Smooth muscle cell (in vitro differentiated cells): Measurements from ENCODE around the gene NRN1. TPM values are rescaled to one million over a fixed set of nuclear protein-coding genes. Genes with fewer than 3 reads are reported as not detected.
A peak's percentile ranks its signal among the peaks of the same experiment; 100 is the strongest.

Source experiments
- DNase-seq: peaks from one replicate; lab custom pipeline; 2025; ENCODE audit not compliant: unreplicated experiment; lab: John Stamatoyannopoulos, UW
- H2AFZ ChIP-seq: fragments of 200-600 bp; sonication (generic); 2 replicates; pipeline ENCODE4 v1.6.0; 2016; ENCODE audit warnings: antibody characterized with exemption, low read depth, mild to moderate bottlenecking
- H3F3A ChIP-seq: fragments of 200-600 bp; sonication (generic); 2 replicates; pipeline ENCODE4 v1.6.0; 2017; ENCODE audit warnings: antibody characterized with exemption, low read depth
- H3K27ac ChIP-seq: fragments of 200-600 bp; sonication (generic); 2 replicates; pipeline ENCODE4 v1.5.1; 2016; ENCODE audit warnings: low read depth, mild to moderate bottlenecking
- H3K27me3 ChIP-seq: fragments of 200-600 bp; sonication (generic); 2 replicates; pipeline ENCODE4 v1.6.1; 2016; ENCODE audit warnings: low read depth, mild to moderate bottlenecking
- H3K36me3 ChIP-seq: fragments of 200-600 bp; sonication (generic); 2 replicates; pipeline ENCODE4 v1.5.1; 2016; ENCODE audit warnings: low read depth
- H3K4me1 ChIP-seq: fragments of 200-600 bp; sonication (generic); 2 replicates; pipeline ENCODE4 v1.5.1; 2016; ENCODE audit warnings: low read depth
- H3K4me2 ChIP-seq: fragments of 200-600 bp; sonication (generic); 2 replicates; pipeline ENCODE4 v1.6.0; 2016; ENCODE audit warnings: mild to moderate bottlenecking
- H3K4me3 ChIP-seq: fragments of 200-600 bp; sonication (generic); 2 replicates; pipeline ENCODE4 v1.5.1; 2016; ENCODE audit warnings: mild to moderate bottlenecking
- H3K79me2 ChIP-seq: fragments of 200-600 bp; sonication (generic); 2 replicates; pipeline ENCODE4 v1.6.0; 2016; ENCODE audit warnings: low read depth, mild to moderate bottlenecking
- H3K9ac ChIP-seq: fragments of 200-600 bp; sonication (generic); 2 replicates; pipeline ENCODE4 v1.6.0; 2016; ENCODE audit warnings: low read depth
- H3K9me3 ChIP-seq: fragments of 200-600 bp; sonication (generic); replicated peaks from 2 replicates; pipeline ENCODE4 v1.5.1; 2016; ENCODE audit warnings: low read depth
- H4K20me1 ChIP-seq: fragments of 200-600 bp; sonication (generic); 2 replicates; pipeline ENCODE4 v1.6.0; 2016; ENCODE audit warnings: low read depth
- CTCF ChIP-seq: fragments of 200-600 bp; sonication (generic); IDR thresholded peaks from 2 replicates; pipeline ENCODE4 v1.5.1; 2017; ENCODE audit warnings: borderline replicate concordance, mild to moderate bottlenecking, antibody characterized with exemption; ENCODE audit not compliant: insufficient read depth, poor library complexity, severe bottlenecking
- WGBS: methylation state at CpG from one replicate; pipeline ENCODE4 v1.1.7; 2016; ENCODE audit warnings: low lambda C conversion rate; 5-methylcytosine and 5-hydroxymethylcytosine counted together
- polyA plus RNA-seq: library from polyadenylated mRNA; unstranded; fragments of >200 nt; fragmentation: Nextera tagmentation; extraction: Ambion mirVana; gene quantifications from 2 replicates; pipeline ENCODE4 v1.2.1, GENCODE V29; 2016
- total RNA-seq: library from RNA; depleted of rRNA; stranded (reverse); fragments of >200 nt; gene quantifications from 2 replicates; pipeline ENCODE4 v1.2.3, GENCODE V29; 2014

NRN1 gene
- total and polyA plus RNA-seq, 2 experiments from 2014 or later, result 0.27 TPM; not detected in 1

- Histone ChIP-seq H3F3A (no peaks in the 10 kb centered on the region), H3K36me3 (no peaks in the 10 kb centered on the region), H3K4me1 (peaks cover 37% of the 10 kb centered on the region), H3K9me3 (no peaks in the 10 kb centered on the region), H3K4me2 (peak overlapping the region; percentile 99), H2AFZ (no peak overlapping the region), H4K20me1 (no peaks in the 10 kb centered on the region), H3K9ac (no peak overlapping the region), H3K79me2 (no peaks in the 10 kb centered on the region), H3K27me3 (peaks cover 100% of the 10 kb centered on the region), H3K4me3 (peak overlapping the region; percentile 83), H3K27ac (no peak overlapping the region)
- TF ChIP-seq CTCF, result no peak
- DNase-seq, result no peak
- WGBS, result 27% methylated on average over 10 of the region's 10 CpGs
Measured at GRCh38 chr6:5995658-5995948, 11.1 kb downstream of the NRN1 start.

DNA sequence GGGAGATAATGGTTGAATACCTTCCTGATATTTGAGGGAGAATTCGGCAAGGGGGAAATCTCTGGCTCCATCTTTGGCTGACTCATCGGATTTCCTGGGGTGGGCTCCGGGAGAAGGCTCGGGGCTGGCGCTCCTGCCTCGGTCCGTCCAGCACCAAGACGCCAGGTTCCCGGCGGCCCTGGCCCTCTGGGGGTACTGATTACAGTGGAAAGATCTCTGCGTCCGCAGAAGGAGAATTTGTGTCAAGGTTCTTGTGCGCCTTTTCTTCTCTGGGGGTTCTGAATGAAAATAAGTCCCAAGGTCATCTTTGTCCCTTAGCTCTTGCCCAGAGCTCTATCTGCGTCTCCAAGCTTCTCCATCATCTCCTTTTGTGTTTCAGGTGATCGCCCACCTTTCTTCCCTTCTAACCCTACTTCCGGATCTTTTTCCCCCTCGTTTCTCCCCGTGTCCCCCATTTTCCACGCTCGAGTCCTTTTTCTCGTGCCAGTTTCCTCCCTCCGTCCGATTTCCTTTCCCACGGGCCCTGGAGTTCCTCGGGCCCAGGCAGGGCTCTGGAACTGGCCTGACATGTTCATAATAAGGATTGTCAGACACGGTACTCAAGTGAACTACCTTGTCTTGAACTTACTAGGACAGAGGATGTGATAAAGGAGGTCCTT, 11.6 kb downstream of the NRN1 start:
- no peak overlapping the region for H3K9ac ChIP-seq
- no peaks in the 10 kb centered on the region for H3F3A ChIP-seq
- H3K4me3 ChIP-seq, result no peak overlapping the region
- H3K36me3 ChIP-seq, result no peaks in the 10 kb centered on the region
- H3K79me2 ChIP-seq, result no peaks in the 10 kb centered on the region
- peaks cover 100% of the 10 kb centered on the region for H3K27me3 ChIP-seq
- H3K9me3 ChIP-seq, result no peaks in the 10 kb centered on the region
- H3K4me1 ChIP-seq, result peaks cover 37% of the 10 kb centered on the region
- WGBS, result 13% methylated on average over 26 of the region's 26 CpGs
- H3K27ac ChIP-seq, result no peak overlapping the region
- H4K20me1 ChIP-seq, result no peaks in the 10 kb centered on the region
- H2AFZ ChIP-seq, result no peak overlapping the region
- no peak for TF ChIP-seq CTCF
- DNase-seq, result no peak
- no peak overlapping the region for H3K4me2 ChIP-seq

- H4K20me1 ChIP-seq, result no peaks in the 10 kb centered on the region
- no peak overlapping the region for H3K4me2 ChIP-seq
- peaks cover 100% of the 10 kb centered on the region for H3K27me3 ChIP-seq
- no peak for DNase-seq
- 7% methylated on average over 33 of the region's 38 CpGs for WGBS
- no peaks in the 10 kb centered on the region for H3F3A ChIP-seq
- H3K9me3 ChIP-seq, result no peaks in the 10 kb centered on the region
- H3K36me3 ChIP-seq, result no peaks in the 10 kb centered on the region
- H3K9ac ChIP-seq, result no peak overlapping the region
- no peak overlapping the region for H3K4me3 ChIP-seq
- peaks cover 33% of the 10 kb centered on the region for H3K4me1 ChIP-seq
- TF ChIP-seq CTCF, result no peak
- H2AFZ ChIP-seq, result no peak overlapping the region
- H3K79me2 ChIP-seq, result no peaks in the 10 kb centered on the region
- H3K27ac ChIP-seq, result no peak overlapping the region
Measured at GRCh38 chr6:5994234-5994998, 12.3 kb downstream of the NRN1 start.
